ENCODE data around the gene FLNB. TPM values are rescaled to one million over a fixed set of nuclear protein-coding genes. Genes with fewer than 3 reads are reported as not detected.

FLNB gene
- total and polyA plus RNA-seq, 8 donors: 80.1 to 126 (median 93.3) TPM

DNA sequence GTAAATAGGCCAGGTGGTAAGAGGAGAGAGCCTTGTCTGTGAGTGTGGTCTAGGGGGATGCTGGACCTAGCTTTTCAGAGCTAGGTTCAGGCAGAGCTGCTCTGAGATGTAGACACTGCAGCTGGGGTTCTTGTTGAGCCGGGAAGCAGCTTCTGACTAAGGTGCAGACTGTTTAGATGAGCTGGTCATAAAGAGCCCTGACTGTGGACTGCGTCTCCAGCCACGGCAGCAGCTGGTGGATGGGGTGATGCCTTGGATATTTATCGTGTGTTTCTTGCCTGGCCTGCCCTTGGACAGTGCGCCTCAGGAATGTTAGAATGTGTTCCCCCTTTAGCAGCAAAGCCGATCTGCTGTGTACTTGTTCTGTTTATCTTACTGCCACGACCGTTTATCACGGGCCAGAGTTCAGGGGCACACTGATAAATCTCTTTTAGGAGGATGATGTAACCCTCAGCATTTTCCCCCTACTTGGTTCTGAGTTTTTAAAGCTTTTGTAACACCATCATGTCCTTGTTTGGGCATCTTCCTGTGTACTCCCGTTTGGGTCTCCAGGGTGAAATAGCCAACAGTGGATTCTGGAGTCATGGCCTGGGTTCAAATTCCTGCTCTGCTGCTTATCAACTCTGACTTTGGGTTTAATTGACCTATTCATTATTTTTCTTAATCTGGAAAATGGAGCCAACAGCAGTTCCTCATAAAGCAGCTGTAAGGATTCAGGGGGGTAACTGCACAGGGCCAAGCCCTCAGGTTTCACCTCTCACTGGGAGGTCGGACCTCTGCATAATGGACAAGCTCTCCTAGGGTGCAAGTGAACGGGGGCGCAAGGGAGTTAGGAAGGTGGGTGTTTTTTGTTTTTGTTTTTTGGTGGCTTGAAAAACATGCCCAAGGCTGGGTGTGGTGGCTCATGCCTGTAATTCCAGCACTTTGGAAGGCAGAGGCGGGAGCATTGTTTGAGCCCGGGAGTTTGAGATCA lies 51.4 kb downstream of the FLNB start:
- H3K27ac ChIP-seq: no peak overlapping the region
- H3K4me3 ChIP-seq: no peak overlapping the region
- DNase-seq (no peak), ATAC-seq (peak; percentile 55)
- H3K36me3 ChIP-seq: no peaks in the 10 kb centered on the region
- peaks cover 6 to 23% of the 10 kb centered on the region in 2 donors for H3K4me1 ChIP-seq
- no peaks in the 10 kb centered on the region for H3K9me3 ChIP-seq
- intact Hi-C loops (cut with DNase I): no loop called here
- H3K27me3 ChIP-seq: no peaks in the 10 kb centered on the region
- TF ChIP-seq CTCF (IDR thresholded peaks at IDR 0.05): no peak

DNA sequence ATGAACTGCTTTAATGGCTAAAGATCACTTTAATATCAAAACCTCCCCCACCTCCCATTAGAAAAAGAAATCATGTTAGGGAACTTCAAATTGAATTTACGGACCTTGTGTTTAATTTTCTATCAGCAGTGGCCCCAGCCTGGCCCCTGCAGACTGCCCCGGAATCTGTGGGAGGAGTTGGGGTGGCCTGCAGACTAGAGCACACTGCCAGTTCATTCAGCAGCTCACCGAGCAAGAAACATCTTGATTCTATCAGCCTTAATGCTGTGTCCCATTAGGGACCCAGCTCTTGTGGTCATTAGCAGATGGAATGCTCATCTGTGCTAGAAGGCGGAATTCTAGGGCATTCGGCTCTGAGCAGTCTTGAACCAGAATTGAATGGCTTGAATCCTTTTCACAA lies 54.2 kb downstream of the FLNB start:
- DNase-seq (no peak), ATAC-seq (no peak)
- Histone ChIP-seq H3K9me3 (no peaks in the 10 kb centered on the region), H3K27ac (no peak overlapping the region), H3K4me3 (no peak overlapping the region), H3K36me3 (no peaks in the 10 kb centered on the region), H3K27me3 (no peaks in the 10 kb centered on the region), H3K4me1 (peaks cover 6 to 23% of the 10 kb centered on the region in 2 donors)
- no peak for TF ChIP-seq CTCF (IDR thresholded peaks at IDR 0.05)
- intact Hi-C loops (cut with DNase I): no loop called here

DNA sequence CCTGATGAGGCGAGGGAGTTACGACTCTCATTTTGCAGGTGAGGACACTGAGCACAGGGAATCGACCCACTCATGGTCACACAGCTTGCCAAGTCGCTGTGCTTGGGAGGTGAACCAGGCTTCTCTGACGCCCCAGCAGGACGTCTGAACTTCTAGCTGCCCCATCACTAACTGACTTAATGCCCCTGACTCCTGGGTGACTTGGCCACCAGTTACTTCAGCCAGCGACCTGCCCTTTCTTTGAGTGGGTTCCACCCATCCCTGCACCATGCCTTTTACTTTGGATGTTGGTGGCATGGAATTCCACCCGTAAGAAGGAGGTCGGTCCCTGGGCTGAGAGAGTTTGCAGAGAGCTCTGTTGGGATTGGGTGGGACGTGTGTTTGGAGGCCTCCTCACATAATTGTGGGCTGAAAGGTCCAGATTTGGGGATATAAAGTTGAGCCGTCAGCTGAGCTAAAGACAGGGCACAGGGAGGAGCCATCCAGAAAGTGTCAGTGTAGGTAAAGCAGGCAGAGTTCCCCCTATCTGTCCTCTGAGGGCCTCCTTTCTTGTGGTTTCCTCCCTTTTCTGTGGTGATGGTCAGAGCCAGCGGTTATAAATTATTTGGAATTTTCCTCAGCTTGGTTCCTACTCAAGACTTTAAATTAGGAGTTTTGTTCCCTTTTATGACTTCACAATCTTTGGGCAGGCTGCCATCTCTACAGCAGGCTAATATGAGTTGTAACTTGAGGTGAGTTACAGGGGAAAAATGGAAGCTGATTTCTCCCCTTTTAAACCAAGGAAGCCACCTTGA lies 55.0 kb downstream of the FLNB start:
- DNase-seq: peak in 1 of 4 donors; percentile 58
- TF ChIP-seq CTCF (IDR thresholded peaks at IDR 0.05): no peak
- Histone ChIP-seq H3K9me3 (no peaks in the 10 kb centered on the region), H3K4me3 (no peak overlapping the region), H3K27ac (no peak overlapping the region), H3K27me3 (no peaks in the 10 kb centered on the region), H3K36me3 (no peaks in the 10 kb centered on the region), H3K4me1 (peaks cover 6 to 22% of the 10 kb centered on the region in 2 donors)
- intact Hi-C loops (cut with DNase I): no loop called here
- ATAC-seq: peak; percentile 27

- Histone ChIP-seq H3K36me3 (no peaks in the 10 kb centered on the region), H3K27me3 (no peaks in the 10 kb centered on the region), H3K4me3 (no peak overlapping the region), H3K27ac (no peak overlapping the region), H3K9me3 (no peaks in the 10 kb centered on the region), H3K4me1 (peaks cover 0 to 8% of the 10 kb centered on the region in 2 donors)
- DNase-seq (no peak), ATAC-seq (no peak)
- intact Hi-C loops (cut with DNase I): no loop called here
- no peak for TF ChIP-seq CTCF (IDR thresholded peaks at IDR 0.05)
These were observed 56.9 kb downstream of the FLNB start for GRCh38 chr3:58064923-58065638.

Measured in left lung (tissue), 10 donors.